NCI-H446 treated with DMSO at 0.1 percent for 48 hours (cell line): Measurements from ENCODE around the gene LAMA3.

Experiments used
- DNase-seq: peaks from one replicate; lab custom pipeline; 2025; lab: John Stamatoyannopoulos, UW

The LAMA3 gene

DNA sequence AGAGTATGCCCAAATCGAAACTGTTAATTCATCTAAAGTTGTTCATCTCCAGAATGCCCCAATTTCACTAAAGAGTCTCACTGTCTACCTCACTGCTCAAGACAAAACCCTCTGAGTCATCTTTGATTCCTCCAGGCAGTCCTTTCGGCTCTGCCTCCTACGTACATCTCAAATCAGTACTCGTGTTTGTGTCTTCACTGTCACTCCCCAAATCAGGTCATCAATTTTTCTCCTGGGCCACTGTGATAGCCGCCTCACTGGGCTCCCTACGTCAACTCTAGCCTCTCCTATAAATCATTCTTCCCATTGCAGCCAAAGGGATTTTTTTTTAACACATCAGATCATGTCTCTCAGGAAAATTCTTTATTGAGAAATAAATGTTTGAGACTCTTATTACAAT lies 283.2 kb downstream of the LAMA3 start:
- DNase-seq, result no peak

- DNase-seq, result no peak
These were observed 287.9 kb downstream of the LAMA3 start for GRCh38 chr18:23977103-23977502.

GRCh38 chr18:23977719-23978483 lies 288.6 kb downstream of the LAMA3 start:
- DNase-seq, result no peak

DNA sequence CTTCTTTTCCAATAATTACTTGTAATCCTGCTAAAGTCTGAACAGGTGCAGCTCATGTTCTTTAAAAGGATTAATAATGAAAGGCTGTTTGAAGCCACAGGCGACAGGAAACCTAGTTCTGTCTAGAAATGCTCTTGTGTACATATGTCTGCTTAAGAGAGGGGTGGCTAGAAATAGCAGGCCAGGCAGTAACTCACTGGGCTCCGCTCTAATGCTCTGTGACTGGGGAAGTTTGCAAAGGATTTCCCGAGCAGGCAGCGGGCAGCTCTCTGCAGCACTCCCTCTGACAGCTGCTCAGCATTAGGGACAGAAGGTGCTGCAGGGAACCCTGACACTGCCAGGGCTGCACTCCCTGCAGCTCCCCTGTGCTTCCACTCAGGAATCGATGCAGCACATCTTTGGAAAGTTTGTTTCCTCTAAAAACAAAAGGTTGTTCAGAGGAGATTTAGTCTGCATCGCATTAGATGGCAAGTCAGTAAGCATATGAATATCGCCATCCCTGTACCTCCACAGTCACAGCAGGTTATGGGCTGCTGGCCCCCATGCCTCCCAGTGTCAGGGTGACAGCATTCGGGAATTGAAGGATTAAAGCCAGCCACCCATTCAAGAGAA lies 292.2 kb downstream of the LAMA3 start:
- no peak for DNase-seq

DNA sequence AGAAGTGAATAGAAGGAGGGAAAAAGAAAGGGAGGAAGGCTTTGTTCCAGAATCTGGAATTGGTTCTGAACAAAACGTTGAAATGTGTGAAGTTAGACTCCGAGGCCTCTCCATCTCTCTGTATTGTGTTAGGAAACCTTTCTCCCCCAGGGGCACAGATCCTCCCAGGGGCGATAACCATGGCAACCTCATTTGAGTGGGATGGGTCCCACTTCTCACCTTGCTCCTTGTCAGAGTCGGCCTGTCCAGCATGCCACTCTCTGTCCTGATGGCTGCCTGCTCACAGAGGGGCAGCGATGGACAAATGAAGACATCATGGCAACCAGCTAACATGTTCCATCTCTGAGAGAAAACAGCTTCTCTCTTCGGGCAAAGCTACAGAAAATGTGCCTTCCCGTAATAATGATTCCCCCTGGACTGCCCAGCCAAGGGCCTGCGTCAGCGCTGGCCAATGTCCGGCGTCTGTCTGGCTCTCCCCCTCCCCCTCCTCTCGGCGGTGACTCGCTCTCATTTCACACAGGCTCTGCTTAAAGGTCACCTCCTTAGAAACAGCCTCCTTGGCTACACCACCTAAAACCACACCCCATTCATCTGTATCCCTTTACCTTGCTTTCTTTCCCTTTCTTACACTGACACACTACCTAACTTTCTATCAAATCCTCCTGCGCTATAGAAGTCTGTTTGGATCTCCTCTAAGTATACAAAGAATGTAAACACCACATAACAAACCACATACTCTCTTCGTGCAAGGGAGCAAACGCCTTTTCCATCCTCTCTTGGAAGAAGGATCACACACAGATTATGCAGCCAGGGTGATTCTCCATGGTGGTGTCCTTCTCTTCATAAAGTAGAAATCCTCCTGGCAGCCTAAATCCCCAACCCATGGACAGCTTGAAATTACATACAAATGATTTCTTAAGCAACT lies 293.2 kb downstream of the LAMA3 start:
- DNase-seq, result no peak

DNA sequence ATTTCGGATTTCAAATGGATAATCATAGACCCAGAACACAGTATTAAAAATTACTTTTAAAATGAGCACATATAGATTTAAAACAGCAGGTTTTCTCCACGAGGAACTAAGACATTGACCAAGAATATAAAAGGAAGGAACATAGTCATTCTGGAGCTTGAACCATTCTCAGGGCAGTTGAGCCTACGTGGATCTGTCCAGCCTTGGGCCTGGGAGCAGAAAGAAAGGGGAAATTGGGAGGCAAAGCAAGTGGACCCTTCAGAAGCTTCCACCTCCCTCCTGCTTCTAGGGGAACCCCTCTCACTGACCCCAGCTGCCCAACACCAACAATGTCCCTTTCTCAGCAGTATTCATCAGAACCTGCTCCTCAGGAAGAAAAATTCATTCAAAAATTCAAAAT lies 293.9 kb downstream of the LAMA3 start:
- DNase-seq, result no peak

DNA sequence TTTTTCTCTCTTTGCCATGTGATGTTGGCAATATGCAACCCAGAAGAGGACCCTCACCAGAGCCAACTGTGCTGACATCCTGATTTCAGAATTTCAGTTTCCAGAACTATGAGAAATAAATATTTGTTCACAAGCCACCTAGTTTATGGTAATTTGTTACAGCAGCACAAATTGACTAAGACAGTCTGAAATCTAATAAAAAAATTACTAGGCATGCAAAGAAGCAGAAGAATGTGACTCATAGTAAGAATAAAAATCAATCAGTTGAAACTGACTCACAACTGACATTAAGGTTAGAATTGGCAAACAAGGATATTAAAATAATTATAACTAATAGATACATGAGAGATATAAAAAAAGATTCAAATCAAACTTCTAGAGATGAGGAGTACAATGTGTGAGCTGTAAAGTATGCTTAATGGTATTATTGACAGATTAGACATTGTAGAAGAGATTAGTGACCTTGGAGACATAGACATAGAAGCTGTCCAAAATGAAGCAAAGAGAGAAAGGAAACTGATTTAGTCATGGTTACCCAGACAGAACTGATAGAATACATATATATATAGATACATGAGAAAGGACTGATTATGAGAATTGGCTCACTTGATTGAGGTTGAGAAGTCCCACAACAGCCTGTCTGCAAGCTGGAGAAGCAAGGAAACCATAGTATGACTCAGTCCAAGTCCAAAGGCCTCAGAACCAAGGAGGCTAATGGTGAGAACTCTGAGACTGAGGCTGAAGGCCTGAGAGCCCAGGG lies 297.5 kb downstream of the LAMA3 start:
- no peak for DNase-seq

GRCh38 chr18:23990474-23991410 lies 301.5 kb downstream of the LAMA3 start:
- no peak for DNase-seq

- DNase-seq, result no peak
These were observed 303.1 kb downstream of the LAMA3 start for GRCh38 chr18:23992089-23992940.

DNA sequence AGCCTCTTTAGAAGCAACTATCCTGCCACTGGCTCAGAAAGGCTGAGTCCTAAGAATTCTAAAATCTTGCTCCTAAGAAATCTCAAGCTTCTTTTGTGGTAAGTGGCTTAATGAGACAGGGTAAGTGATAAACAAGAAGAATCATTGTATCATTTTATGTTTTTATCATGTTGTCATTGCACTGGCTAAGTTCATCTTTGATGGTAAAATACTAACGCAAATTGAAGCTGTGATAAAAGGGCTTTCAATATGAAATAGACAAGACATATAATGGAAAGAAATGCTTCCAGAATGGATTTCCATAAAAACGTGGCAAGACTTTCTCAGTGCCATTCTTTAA lies 303.7 kb downstream of the LAMA3 start:
- no peak for DNase-seq

GRCh38 chr18:23994361-23994902 lies 305.2 kb downstream of the LAMA3 start:
- no peak for DNase-seq

GRCh38 chr18:23995180-23995579 lies 305.9 kb downstream of the LAMA3 start:
- no peak for DNase-seq

DNA sequence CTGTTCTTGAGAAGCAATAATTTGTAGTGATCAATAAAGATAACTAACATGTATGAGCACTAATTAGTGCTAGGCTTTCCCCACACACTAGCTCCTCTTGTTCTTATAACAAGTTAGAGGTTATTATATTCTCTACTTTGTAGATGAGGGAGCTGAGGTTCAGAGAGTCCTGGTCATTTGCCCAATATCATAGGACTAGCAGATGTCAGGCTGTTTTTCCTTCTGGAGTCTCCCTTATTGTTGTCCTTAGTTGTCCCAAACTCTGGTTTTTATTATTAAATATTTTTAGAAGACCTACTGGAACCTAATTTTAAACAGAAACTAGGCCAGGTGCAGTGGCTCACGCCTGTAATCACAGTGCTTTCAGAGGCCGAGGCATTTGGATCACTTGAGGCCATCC lies 308.8 kb downstream of the LAMA3 start:
- no peak for DNase-seq

GRCh38 chr18:23998820-23999219 lies 309.6 kb downstream of the LAMA3 start:
- no peak for DNase-seq

- DNase-seq, result no peak
These were observed 311.6 kb downstream of the LAMA3 start for GRCh38 chr18:24000613-24001490.

GRCh38 chr18:24002479-24002878 lies 313.2 kb downstream of the LAMA3 start:
- DNase-seq, result no peak

GRCh38 chr18:24003288-24003687 lies 314.0 kb downstream of the LAMA3 start:
- no peak for DNase-seq

- no peak for DNase-seq
These were observed 314.8 kb downstream of the LAMA3 start for GRCh38 chr18:24003903-24004640.
